Measurements from ENCODE around the gene DHX32. TPM values are rescaled to one million over a fixed set of nuclear protein-coding genes. Genes with fewer than 3 reads are reported as not detected.

The DHX32 gene
- total RNA-seq, 1 experiment from 2014 or later = 12.0 TPM

GRCh38 chr10:125836746-125837145 is 44.3 kb downstream of the DHX32 start:
- Histone ChIP-seq H3T11ph (ENCODE audit: low read length) (no peak overlapping the region), H3K18ac (ENCODE audit: insufficient read length, low read depth, low read length) (no peak overlapping the region), H2BK5ac (ENCODE audit: insufficient read length, low read length) (no peak overlapping the region), H4K8ac (replicated peaks; ENCODE audit: insufficient read length, low read depth, low read length) (no peak overlapping the region), H3K79me1 (ENCODE audit: insufficient read depth, low read depth, low read length, poor library complexity, severe bottlenecking) (no peaks in the 10 kb centered on the region), H3K27me3 (ENCODE audit: insufficient read depth, low read length) (no peaks in the 10 kb centered on the region), H3K9me3 (ENCODE audit: control insufficient read depth, low read depth, low read length) (no peaks in the 10 kb centered on the region), H3K27ac (ENCODE audit: insufficient read length, low read depth, low read length) (no peak overlapping the region), H3K23ac (ENCODE audit: insufficient read length, low read depth, low read length) (no peak overlapping the region), H3K23me2 (ENCODE audit: insufficient read length, low read depth, low read length, poor library complexity, severe bottlenecking) (no peaks in the 10 kb centered on the region), H3K56ac (ENCODE audit: insufficient read length, low read depth, low read length) (no peak overlapping the region), H3K4me2 (ENCODE audit: insufficient read depth, insufficient read length, low read length) (no peak overlapping the region), H2AFZ (ENCODE audit: low read length) (no peak overlapping the region), H3K9ac (ENCODE audit: extremely low read depth, insufficient read length, low read length) (no peak overlapping the region), H4K91ac (ENCODE audit: insufficient read length, low read depth, low read length) (no peak overlapping the region), H3K4ac (ENCODE audit: low read depth, low read length) (no peak overlapping the region), H2BK20ac (ENCODE audit: low read depth, low read length, poor library complexity, severe bottlenecking) (no peak overlapping the region), H2AK5ac (ENCODE audit: insufficient read length, low read length) (no peak overlapping the region), H3K4me1 (ENCODE audit: insufficient read depth, low read length) (no peaks in the 10 kb centered on the region), H3K14ac (ENCODE audit: insufficient read depth, low read length) (no peak overlapping the region), H4K20me1 (ENCODE audit: control insufficient read depth, insufficient read depth, insufficient read length) (no peaks in the 10 kb centered on the region), H4K5ac (ENCODE audit: insufficient read length, low read depth, low read length) (no peak overlapping the region), H3K79me2 (ENCODE audit: insufficient read depth, low read length) (no peaks in the 10 kb centered on the region), H2BK12ac (ENCODE audit: insufficient read length, low read depth, low read length) (no peak overlapping the region), H2BK120ac (ENCODE audit: low read depth, low read length, poor library complexity, severe bottlenecking) (no peak overlapping the region), H2BK15ac (ENCODE audit: low read depth, low read length) (no peak overlapping the region)
- TF ChIP-seq CTCF (conservative IDR thresholded peaks at IDR 0.05) = no peak
- Mint-ChIP-seq H3K27ac (no peak overlapping the region), H3K36me3 (ENCODE audit: insufficient read depth in 1 of 3, low read depth in 3 of 3) (peaks cover 28 to 89% (median 73%) of the 10 kb centered on the region in 3 experiments; a peak in 6 of 7 replicates), H3K4me3 (no peak overlapping the region), H3K27me3 (ENCODE audit: low read depth) (no peaks in the 10 kb centered on the region), H3K9me3 (no peaks in the 10 kb centered on the region), H3K4me1 (no peaks in the 10 kb centered on the region)
- WGBS (ENCODE audit: extremely low coverage, insufficient read length, low lambda C conversion rate) = no CpG with 5 or more reads among the region's 2 CpGs
- no peak for DNase-seq
